Activated CD4-positive, alpha-beta memory T cell treated with anti-CD3 and anti-CD28 coated beads, Interleukin-2, amount 10 ng/mL, durations not matched to agents 7 days and 5 days (primary cell): ENCODE results near the gene NEUROG3. TPM values are rescaled to one million over a fixed set of nuclear protein-coding genes. Genes with fewer than 3 reads are reported as not detected.

Experiments
- CTCF ChIA-PET: fragments of 350-600 bp; sonication (Branson Sonifier 250); formaldehyde crosslinking; loops from one replicate; lab custom pipeline; 2021; ENCODE audit warnings: antibody characterized with exemption, inconsistent platforms; lab: Charles Lee
- POLR2A ChIA-PET: fragments of 350-600 bp; sonication (Branson Sonifier 250); formaldehyde crosslinking; loops from one replicate; lab custom pipeline; 2021; ENCODE audit warnings: antibody characterized with exemption; lab: Charles Lee
- DNase-seq: peaks from one replicate; pipeline ENCODE4 v3.0.0-alpha.2; 2020
- H3K27ac Mint-ChIP-seq: one replicate; pipeline ENCODE4 v1.8.0; 2021; ENCODE audit warnings: mild to moderate bottlenecking, mixed read lengths
- H3K27me3 Mint-ChIP-seq: one replicate; pipeline ENCODE4 v1.8.0; 2021; ENCODE audit warnings: mixed read lengths
- H3K36me3 Mint-ChIP-seq: one replicate; pipeline ENCODE4 v1.8.0; 2021; ENCODE audit warnings: low read depth, mixed read lengths
- H3K4me1 Mint-ChIP-seq: one replicate; pipeline ENCODE4 v1.8.0; 2021; ENCODE audit warnings: mixed read lengths
- H3K4me3 Mint-ChIP-seq: one replicate; pipeline ENCODE4 v1.8.0; 2021; ENCODE audit warnings: mild to moderate bottlenecking, mixed read lengths
- H3K9me3 Mint-ChIP-seq: one replicate; pipeline ENCODE4 v1.8.0; 2021; ENCODE audit warnings: mixed read lengths
- total RNA-seq, 2 experiments: library from RNA; stranded (reverse); gene quantifications; one replicate each; pipeline ENCODE4 v1.2.3, GENCODE V29; 2021

The NEUROG3 gene
- total RNA-seq, 2 experiments from 2014 or later: 0.23 TPM; not detected in 1

GRCh38 chr10:69579464-69580060 lies 6.3 kb upstream of the NEUROG3 start:
- Mint-ChIP-seq H3K27me3 (peaks cover 64% of the 10 kb centered on the region), H3K36me3 (no peaks in the 10 kb centered on the region), H3K27ac (no peak overlapping the region), H3K9me3 (no peaks in the 10 kb centered on the region), H3K4me3 (no peak overlapping the region), H3K4me1 (peaks cover under 1% of the 10 kb centered on the region)
- ChIA-PET POLR2A (no interaction called here), CTCF (no interaction called here)
- no peak for DNase-seq

GRCh38 chr10:69578508-69578991 lies 5.3 kb upstream of the NEUROG3 start:
- Mint-ChIP-seq H3K36me3 (no peaks in the 10 kb centered on the region), H3K27me3 (peaks cover 74% of the 10 kb centered on the region), H3K4me1 (peaks cover 7% of the 10 kb centered on the region), H3K4me3 (no peak overlapping the region), H3K9me3 (no peaks in the 10 kb centered on the region), H3K27ac (no peak overlapping the region)
- CTCF ChIA-PET: no interaction called here
- POLR2A ChIA-PET: no interaction called here
- no peak for DNase-seq

- no peak overlapping the region for H3K4me3 Mint-ChIP-seq
- H3K27me3 Mint-ChIP-seq: peaks cover 82% of the 10 kb centered on the region
- no peaks in the 10 kb centered on the region for H3K36me3 Mint-ChIP-seq
- ChIA-PET CTCF (no interaction called here), POLR2A (no interaction called here)
- H3K4me1 Mint-ChIP-seq: peaks cover 12% of the 10 kb centered on the region
- DNase-seq: no peak
- H3K27ac Mint-ChIP-seq: no peak overlapping the region
- no peaks in the 10 kb centered on the region for H3K9me3 Mint-ChIP-seq
Measured at GRCh38 chr10:69577268-69578232, 4.3 kb upstream of the NEUROG3 start.

GRCh38 chr10:69576334-69577011 lies 3.3 kb upstream of the NEUROG3 start:
- ChIA-PET CTCF (no interaction called here), POLR2A (no interaction called here)
- DNase-seq: no peak
- no peak overlapping the region for H3K4me3 Mint-ChIP-seq
- H3K4me1 Mint-ChIP-seq: peaks cover 16% of the 10 kb centered on the region
- no peaks in the 10 kb centered on the region for H3K9me3 Mint-ChIP-seq
- H3K36me3 Mint-ChIP-seq: no peaks in the 10 kb centered on the region
- H3K27ac Mint-ChIP-seq: no peak overlapping the region
- peaks cover 88% of the 10 kb centered on the region for H3K27me3 Mint-ChIP-seq

GRCh38 chr10:69575164-69575722 lies 2.0 kb upstream of the NEUROG3 start:
- H3K4me3 Mint-ChIP-seq: no peak overlapping the region
- no peak for DNase-seq
- H3K9me3 Mint-ChIP-seq: no peaks in the 10 kb centered on the region
- peaks cover 91% of the 10 kb centered on the region for H3K27me3 Mint-ChIP-seq
- ChIA-PET CTCF (no interaction called here), POLR2A (no interaction called here)
- H3K4me1 Mint-ChIP-seq: peaks cover 16% of the 10 kb centered on the region
- H3K27ac Mint-ChIP-seq: no peak overlapping the region
- no peaks in the 10 kb centered on the region for H3K36me3 Mint-ChIP-seq

- POLR2A ChIA-PET: no interaction called here
- no peaks in the 10 kb centered on the region for H3K9me3 Mint-ChIP-seq
- H3K4me1 Mint-ChIP-seq: peaks cover 16% of the 10 kb centered on the region
- no peaks in the 10 kb centered on the region for H3K36me3 Mint-ChIP-seq
- no peak overlapping the region for H3K27ac Mint-ChIP-seq
- CTCF ChIA-PET: interaction anchor here (1.3 kb wide), 1 partner anchor 9 kb away, joined by 3 read pairs; no protein-coding TSS in a partner anchor
- peaks cover 91% of the 10 kb centered on the region for H3K27me3 Mint-ChIP-seq
- H3K4me3 Mint-ChIP-seq: no peak overlapping the region
- no peak for DNase-seq
Measured at GRCh38 chr10:69574571-69574978, 1.4 kb upstream of the NEUROG3 start.

- peak overlapping the region; percentile 60 for H3K4me3 Mint-ChIP-seq
- ChIA-PET POLR2A (no interaction called here), CTCF (no interaction called here)
- no peaks in the 10 kb centered on the region for H3K9me3 Mint-ChIP-seq
- peaks cover 16% of the 10 kb centered on the region for H3K4me1 Mint-ChIP-seq
- H3K27me3 Mint-ChIP-seq: peaks cover 90% of the 10 kb centered on the region
- no peaks in the 10 kb centered on the region for H3K36me3 Mint-ChIP-seq
- H3K27ac Mint-ChIP-seq: no peak overlapping the region
- peak; percentile 18 for DNase-seq
Measured at GRCh38 chr10:69572159-69573055, 815 bp downstream of the NEUROG3 start.

- DNase-seq: no peak
- H3K27ac Mint-ChIP-seq: no peak overlapping the region
- H3K4me1 Mint-ChIP-seq: peaks cover 16% of the 10 kb centered on the region
- CTCF ChIA-PET: no interaction called here
- POLR2A ChIA-PET: no interaction called here
- no peaks in the 10 kb centered on the region for H3K36me3 Mint-ChIP-seq
- H3K27me3 Mint-ChIP-seq: peaks cover 90% of the 10 kb centered on the region
- H3K4me3 Mint-ChIP-seq: no peak overlapping the region
- H3K9me3 Mint-ChIP-seq: no peaks in the 10 kb centered on the region
Measured at GRCh38 chr10:69571618-69572158, 1.5 kb downstream of the NEUROG3 start.

GRCh38 chr10:69570050-69570816 lies 3.0 kb downstream of the NEUROG3 start:
- ChIA-PET CTCF (interaction anchor here (1.3 kb wide), 1 partner anchor 54 kb away, joined by 3 read pairs; no protein-coding TSS in a partner anchor), POLR2A (no interaction called here)
- DNase-seq: no peak
- peaks cover 88% of the 10 kb centered on the region for H3K27me3 Mint-ChIP-seq
- no peak overlapping the region for H3K4me3 Mint-ChIP-seq
- H3K27ac Mint-ChIP-seq: no peak overlapping the region
- H3K36me3 Mint-ChIP-seq: no peaks in the 10 kb centered on the region
- peaks cover 16% of the 10 kb centered on the region for H3K4me1 Mint-ChIP-seq
- no peaks in the 10 kb centered on the region for H3K9me3 Mint-ChIP-seq

- H3K9me3 Mint-ChIP-seq: no peaks in the 10 kb centered on the region
- no peak overlapping the region for H3K27ac Mint-ChIP-seq
- DNase-seq: no peak
- H3K36me3 Mint-ChIP-seq: no peaks in the 10 kb centered on the region
- H3K27me3 Mint-ChIP-seq: peaks cover 85% of the 10 kb centered on the region
- CTCF ChIA-PET: interaction anchor here (1.3 kb wide), 1 partner anchor 53 kb away, joined by 3 read pairs; no protein-coding TSS in a partner anchor
- no peak overlapping the region for H3K4me3 Mint-ChIP-seq
- peaks cover 15% of the 10 kb centered on the region for H3K4me1 Mint-ChIP-seq
- POLR2A ChIA-PET: no interaction called here
Measured at GRCh38 chr10:69569396-69569934, 3.8 kb downstream of the NEUROG3 start.
